HG03196 (cell line): ENCODE measurements around the gene MUC3A.
"Not testable (repeated sequence)": the region's sequence is repeated elsewhere in the genome, so short reads cannot be mapped to it uniquely, and the experiment has no call there.

Experiments
- ATAC-seq: cut with Tn5 transposase; IDR thresholded peaks from one replicate; pipeline ENCODE4 v1.9.1; 2021; ENCODE audit not compliant: unreplicated experiment

Gene MUC3A, protein sequence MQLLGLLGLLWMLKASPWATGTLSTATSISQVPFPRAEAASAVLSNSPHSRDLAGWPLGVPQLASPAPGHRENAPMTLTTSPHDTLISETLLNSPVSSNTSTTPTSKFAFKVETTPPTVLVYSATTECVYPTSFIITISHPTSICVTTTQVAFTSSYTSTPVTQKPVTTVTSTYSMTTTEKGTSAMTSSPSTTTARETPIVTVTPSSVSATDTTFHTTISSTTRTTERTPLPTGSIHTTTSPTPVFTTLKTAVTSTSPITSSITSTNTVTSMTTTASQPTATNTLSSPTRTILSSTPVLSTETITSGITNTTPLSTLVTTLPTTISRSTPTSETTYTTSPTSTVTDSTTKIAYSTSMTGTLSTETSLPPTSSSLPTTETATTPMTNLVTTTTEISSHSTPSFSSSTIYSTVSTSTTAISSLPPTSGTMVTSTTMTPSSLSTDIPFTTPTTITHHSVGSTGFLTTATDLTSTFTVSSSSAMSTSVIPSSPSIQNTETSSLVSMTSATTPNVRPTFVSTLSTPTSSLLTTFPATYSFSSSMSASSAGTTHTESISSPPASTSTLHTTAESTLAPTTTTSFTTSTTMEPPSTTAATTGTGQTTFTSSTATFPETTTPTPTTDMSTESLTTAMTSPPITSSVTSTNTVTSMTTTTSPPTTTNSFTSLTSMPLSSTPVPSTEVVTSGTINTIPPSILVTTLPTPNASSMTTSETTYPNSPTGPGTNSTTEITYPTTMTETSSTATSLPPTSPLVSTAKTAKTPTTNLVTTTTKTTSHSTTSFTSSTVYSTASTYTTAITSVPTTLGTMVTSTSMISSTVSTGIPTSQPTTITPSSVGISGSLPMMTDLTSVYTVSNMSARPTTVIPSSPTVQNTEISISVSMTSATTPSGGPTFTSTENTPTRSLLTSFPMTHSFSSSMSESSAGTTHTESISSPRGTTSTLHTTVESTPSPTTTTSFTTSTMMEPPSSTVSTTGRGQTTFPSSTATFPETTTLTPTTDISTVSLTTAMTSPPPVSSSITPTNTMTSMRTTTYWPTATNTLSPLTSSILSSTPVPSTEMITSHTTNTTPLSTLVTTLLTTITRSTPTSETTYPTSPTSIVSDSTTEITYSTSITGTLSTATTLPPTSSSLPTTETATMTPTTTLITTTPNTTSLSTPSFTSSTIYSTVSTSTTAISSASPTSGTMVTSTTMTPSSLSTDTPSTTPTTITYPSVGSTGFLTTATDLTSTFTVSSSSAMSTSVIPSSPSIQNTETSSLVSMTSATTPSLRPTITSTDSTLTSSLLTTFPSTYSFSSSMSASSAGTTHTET (N-terminal part only)

GRCh38 chr7:100949227-100949932 is at the start of gene MUC3A:
TSS of gene MUC3A (plus strand) at chr7:100949534. CDS start at chr7:100949625, 91 bp downstream.
- ATAC-seq, result no peak

DNA sequence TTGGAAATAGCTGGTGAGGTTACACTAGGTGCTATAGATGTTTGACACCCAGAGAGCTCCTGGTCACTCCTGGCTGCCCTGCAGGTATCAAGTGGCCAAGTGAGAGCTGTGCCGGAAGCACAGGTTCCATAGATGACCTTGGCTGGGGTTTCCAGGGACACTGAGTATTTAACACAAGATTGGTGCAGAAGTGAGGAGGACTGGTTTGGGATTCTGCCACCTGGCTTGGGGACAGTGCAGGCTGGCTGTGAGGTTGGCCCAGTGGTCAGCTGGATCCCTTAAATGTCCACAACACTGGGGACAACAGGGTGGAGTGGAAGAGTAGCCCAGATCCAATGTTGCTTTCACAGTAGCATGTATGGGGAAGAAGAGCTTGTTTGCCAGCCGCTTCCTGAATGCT is 48.4 kb upstream of the MUC3A start:
- ATAC-seq, result no peak

DNA sequence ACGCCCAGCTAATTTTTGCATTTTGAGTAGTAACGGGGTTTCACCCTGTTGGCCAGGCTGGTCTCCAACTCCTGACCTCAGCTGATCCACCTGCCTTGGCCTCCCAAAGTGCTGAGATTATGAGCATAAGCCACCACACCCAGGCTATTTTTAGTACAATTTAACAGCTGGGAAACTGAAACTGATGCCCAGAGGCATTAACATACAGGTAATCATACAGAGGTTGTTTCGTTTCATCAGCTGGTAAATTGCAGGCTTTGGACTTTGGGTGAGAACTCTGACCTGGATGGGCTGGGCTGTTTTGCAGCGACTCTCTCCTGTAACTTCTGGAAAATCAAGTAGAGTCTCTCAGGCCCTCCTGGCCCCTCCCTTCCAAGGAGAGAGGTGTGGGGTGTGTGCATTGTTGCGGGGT is 47.4 kb upstream of the MUC3A start:
- ATAC-seq, result no peak

DNA sequence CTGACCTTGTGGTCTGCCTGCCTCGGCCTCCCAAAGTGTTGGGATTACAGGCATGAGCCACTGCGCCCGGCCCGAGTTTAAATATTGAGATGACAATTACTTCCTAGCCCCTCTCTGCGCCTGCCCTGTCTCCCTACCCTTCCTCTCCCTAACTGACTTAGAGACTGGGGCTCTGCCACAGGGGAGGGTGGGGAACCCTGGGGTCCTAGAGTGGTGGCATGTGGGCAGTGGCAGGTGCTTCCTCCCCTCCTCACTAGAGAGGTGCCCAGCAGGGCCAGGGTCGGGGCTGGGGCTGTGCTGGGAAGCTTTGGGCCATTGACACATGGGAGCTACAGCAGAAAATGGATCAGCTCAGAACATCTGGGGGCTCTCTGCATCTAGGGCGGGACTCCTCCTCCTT is 46.7 kb upstream of the MUC3A start:
- no peak for ATAC-seq

GRCh38 chr7:100908512-100908911 is 40.8 kb upstream of the MUC3A start:
- ATAC-seq, result no peak

DNA sequence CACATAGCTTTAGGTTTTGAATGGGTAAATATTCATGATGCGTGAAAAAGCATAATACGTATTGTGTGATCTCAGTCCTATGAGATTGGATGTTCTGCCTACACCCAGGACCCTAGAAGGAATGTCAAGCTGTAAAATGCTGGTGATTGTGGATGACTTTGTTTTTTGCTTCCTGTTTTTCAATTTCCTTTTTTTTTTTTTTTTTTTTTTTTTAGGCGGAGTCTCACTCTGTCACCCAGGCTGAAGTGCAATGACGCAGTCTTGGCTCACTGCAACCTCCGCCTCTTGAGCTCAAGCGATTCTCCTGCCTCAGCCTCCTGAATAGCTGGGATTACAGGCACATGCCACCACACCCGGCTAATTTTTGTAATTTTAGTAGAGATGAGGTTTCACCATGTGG is 38.9 kb upstream of the MUC3A start:
- not testable (repeated sequence) for ATAC-seq

- no peak for ATAC-seq
These were observed 37.9 kb upstream of the MUC3A start for GRCh38 chr7:100911484-100911883.

GRCh38 chr7:100914208-100914878 is 35.0 kb upstream of the MUC3A start:
- no peak for ATAC-seq

DNA sequence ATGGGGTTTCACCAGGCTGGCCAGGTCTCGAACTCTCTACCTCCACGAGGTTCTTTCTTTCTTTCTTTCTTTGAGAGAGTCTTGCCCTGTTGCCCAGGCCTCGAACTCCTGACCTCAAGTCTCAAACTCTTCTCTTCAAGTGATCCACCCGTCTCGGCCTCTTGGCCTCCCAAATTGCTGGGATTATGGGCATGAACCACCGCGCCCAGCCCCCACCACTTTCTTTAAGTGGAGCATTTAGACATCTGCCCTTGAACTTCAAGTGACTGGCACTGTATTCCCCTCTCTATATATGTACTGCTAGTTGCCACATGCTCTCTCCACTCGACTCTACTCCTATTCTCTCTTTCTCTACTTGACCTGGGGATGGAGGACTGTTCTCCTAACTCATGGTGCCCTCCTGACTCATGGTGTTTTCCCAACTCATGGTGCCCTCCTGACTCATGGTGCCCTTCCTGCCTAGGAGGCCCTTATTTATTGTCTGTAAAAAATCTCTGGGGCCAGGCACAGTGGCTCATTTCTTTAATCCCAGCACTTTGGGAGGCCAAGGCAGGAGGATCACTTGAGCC is 34.4 kb upstream of the MUC3A start:
- no peak for ATAC-seq

GRCh38 chr7:100919335-100919734 is 30.0 kb upstream of the MUC3A start:
- not testable (repeated sequence) for ATAC-seq

DNA sequence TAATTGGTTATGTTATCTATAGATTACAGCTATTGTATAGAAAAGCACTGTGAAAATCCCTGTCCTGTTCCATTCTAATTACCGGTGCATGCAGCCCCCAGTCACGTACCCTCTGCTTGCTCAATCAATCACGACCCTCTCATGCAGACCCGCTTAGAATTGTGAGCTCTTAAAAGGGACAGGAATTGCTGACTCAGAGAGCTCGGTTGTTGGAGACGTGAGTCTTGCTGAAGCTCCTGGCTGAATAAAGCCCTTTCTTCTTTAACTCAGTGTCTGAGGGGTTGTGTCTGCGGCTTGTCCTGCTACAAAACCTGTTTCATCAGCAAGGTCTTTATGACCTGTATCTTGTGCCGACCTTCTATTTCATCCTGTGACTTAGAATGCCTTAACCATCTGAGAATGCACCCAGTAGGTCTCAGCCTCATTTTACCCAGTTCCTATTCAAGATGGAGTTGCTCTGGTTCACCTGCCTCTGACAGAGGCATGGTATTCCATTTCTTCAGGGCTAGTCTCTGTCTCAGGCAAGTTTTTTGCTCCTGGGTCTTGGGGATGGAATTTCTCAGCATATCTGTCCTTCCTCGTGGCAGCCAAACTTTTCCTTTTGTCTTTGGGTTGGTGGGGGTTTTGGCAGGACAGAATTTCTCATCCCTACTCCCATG is 29.4 kb upstream of the MUC3A start:
- ATAC-seq, result not testable (repeated sequence)

DNA sequence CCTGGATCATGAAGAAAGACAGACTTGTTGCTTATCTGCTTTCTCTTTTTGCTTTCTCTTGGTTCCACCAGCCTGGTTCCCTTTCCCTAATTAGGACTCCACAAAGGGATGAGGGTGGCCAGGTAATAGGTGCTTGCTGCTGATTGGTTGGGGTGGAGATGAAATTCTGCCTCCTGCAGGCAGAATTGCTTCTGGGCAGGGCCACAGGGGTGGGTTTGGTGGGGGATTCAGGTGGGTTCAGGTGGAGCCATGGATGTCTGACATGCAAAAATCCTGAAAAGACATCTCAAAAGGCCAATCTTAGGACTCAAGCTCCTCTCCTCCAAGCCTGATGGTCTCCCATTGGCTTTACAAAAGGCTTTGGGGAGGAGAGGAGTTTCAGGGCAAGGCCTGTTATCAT is 28.3 kb upstream of the MUC3A start:
- no peak for ATAC-seq

DNA sequence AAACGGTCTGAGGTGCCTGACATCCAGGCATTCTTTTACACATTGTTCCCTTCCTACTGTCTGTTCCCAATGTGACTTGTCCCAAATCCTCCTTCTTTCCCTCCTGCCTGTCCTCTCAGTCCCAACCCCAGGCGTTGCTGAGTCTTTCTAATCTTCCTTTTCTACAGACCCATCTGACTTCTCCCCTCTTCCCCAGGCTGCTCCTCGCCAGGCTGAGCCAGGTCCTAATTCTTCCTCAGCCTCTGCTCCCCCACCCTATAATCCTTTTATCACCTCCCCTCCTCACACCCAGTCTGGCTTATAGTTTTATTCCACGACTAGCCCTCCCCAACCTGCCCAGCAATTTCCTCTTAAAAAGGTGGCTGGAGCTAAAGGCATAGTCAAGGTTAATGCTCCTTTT is 25.7 kb upstream of the MUC3A start:
- not testable (repeated sequence) for ATAC-seq

GRCh38 chr7:100929808-100930174 is 19.5 kb upstream of the MUC3A start:
- ATAC-seq, result no peak

- no peak for ATAC-seq
These were observed 15.6 kb upstream of the MUC3A start for GRCh38 chr7:100933734-100934133.

DNA sequence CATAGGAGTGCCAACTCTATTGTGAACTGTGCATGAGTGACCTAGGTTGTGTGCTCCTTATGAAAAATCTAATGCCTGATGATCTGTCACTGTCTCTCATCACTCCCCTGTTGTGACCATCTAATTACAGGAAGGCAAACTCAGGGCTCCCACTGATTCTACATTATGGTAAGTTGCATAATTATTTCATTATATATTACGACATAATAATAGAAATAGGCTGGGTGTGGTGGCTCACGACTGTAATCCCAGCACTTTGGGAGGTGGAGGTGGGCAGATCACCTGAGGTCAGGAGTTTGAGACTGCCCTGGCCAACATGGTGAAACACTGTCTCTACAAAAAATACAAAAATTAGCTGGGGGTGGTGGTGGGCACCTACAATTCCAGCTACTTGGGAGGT is 14.0 kb upstream of the MUC3A start:
- ATAC-seq, result not testable (repeated sequence)

DNA sequence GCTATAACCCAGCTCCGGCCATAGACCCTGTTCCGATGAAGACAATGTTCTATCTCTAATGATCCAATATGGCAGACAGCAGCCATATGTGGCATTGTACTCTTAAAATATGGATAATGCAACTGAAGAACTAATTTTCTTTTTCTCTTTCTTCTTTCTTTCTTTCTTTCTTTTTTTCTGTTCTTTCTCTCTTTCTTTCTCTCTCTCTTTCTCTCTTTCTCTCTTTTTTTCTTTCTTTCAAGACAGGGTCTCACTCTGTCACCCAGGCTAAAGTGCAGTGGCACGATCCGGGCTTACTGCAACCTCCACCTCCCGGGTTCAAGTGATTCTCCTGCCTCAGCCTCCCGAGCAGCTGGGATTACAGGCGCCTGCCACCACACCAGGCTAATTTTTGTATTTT is 13.2 kb upstream of the MUC3A start:
- ATAC-seq, result not testable (repeated sequence)

DNA sequence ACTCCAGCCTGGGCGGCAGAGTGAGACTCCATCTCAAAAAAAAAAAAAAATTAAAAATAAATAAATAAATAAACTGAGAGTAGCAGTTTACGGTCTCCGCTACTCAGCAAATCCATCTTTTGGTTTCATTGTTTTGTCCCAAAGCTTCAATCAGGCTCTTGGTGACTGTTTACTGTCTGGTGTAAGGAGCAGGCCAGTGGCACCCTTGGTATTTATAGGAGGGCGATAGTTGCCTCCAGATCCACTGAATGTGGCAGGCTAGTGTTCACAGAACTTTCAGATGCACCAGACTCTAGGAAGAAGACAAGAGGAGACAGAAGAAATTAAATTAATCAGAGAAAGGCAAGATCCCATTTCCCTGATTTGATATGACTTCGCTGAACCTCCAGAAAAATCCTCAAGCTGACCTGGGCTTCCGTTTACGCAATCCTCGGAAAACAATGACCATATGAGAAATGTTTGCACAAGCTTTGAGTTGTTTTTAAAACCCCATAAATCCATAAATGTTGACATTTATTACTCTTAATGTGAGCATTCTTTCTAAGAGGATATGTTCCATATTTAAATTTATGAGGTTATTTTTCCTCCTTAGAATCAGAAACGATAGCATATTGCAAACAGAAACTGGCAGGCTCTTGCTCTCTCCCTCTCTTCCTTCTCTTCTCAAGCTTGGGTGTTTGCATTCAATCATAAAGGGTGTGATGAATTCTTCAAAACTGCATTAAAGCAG is 7.1 kb upstream of the MUC3A start:
- no peak for ATAC-seq
